Keratinocyte (primary cell): ENCODE measurements around the gene COL9A3. TPM values are rescaled to one million over a fixed set of nuclear protein-coding genes. Genes with fewer than 3 reads are reported as not detected.

Experiments used
- DNase-seq: peaks from one replicate; pipeline ENCODE4 v3.0.0-alpha.2; 2011; ENCODE audit warnings: low read depth, missing footprints, low spot score
- FAIRE-seq: peaks from 2 replicates; lab custom pipeline; 2011; peaks lifted over from hg19 to GRCh38; lab: Jason Lieb, UNC
- H2AFZ ChIP-seq: 2 replicates; pipeline ENCODE4 v1.6.0; 2012; ENCODE audit warnings: low read length, control low read depth, inconsistent platforms; ENCODE audit not compliant: control insufficient read depth
- H3K27ac ChIP-seq: 2 replicates; pipeline ENCODE4 v1.5.1; 2011; ENCODE audit warnings: low read length; ENCODE audit not compliant: control insufficient read depth, insufficient read depth
- H3K27me3 ChIP-seq: 3 replicates; pipeline ENCODE4 v1.6.0; 2011; ENCODE audit warnings: low read length; ENCODE audit not compliant: control insufficient read depth, insufficient read depth; ENCODE audit errors: extremely low read depth
- H3K36me3 ChIP-seq, 2 experiments: 2 replicates in 1 of 2; 3 replicates in 1 of 2; pipeline ENCODE4 v1.5.1; 2011; ENCODE audit warnings: low read length in 2 of 2, mild to moderate bottlenecking in 1 of 2; ENCODE audit not compliant: control insufficient read depth in 2 of 2, insufficient read depth in 2 of 2; ENCODE audit errors: extremely low read depth in 1 of 2
- H3K4me1 ChIP-seq: 3 replicates; pipeline ENCODE4 v1.5.1; 2011; ENCODE audit warnings: low read length; ENCODE audit not compliant: control insufficient read depth, insufficient read depth; ENCODE audit errors: extremely low read depth
- H3K4me2 ChIP-seq: 3 replicates; pipeline ENCODE4 v1.6.0; 2011; ENCODE audit warnings: low read depth, low read length; ENCODE audit not compliant: control insufficient read depth, insufficient read depth; ENCODE audit errors: extremely low read depth
- H3K4me3 ChIP-seq, 3 experiments: fragments of 200-600 bp in 1 of 3; sonication (generic) in 1 of 3; 2 replicates in 2 of 3; 3 replicates in 1 of 3; pipeline ENCODE4 v1.5.1; 2011 to 2016; ENCODE audit warnings: low read length in 3 of 3, mild to moderate bottlenecking in 3 of 3, control low read depth in 2 of 3, inconsistent platforms in 1 of 3, low read depth in 1 of 3, mixed read lengths in 1 of 3, mixed run types in 1 of 3, moderate library complexity in 1 of 3; ENCODE audit not compliant: control insufficient read depth in 2 of 3, insufficient read depth in 2 of 3; ENCODE audit errors: extremely low read depth in 1 of 3
- H3K79me2 ChIP-seq: 2 replicates; pipeline ENCODE4 v1.6.0; 2012; ENCODE audit warnings: low read length; ENCODE audit not compliant: control insufficient read depth, insufficient read depth
- H3K9ac ChIP-seq: 3 replicates; pipeline ENCODE4 v1.6.0; 2011; ENCODE audit warnings: low read length; ENCODE audit not compliant: control insufficient read depth, insufficient read depth; ENCODE audit errors: extremely low read depth
- H3K9me1 ChIP-seq: 3 replicates; pipeline ENCODE4 v1.6.0; 2011; ENCODE audit warnings: low read length; ENCODE audit not compliant: control insufficient read depth, insufficient read depth; ENCODE audit errors: extremely low read depth
- H3K9me3 ChIP-seq: 2 replicates; pipeline ENCODE4 v1.5.1; 2012; ENCODE audit warnings: low read depth, low read length; ENCODE audit not compliant: control insufficient read depth
- H4K20me1 ChIP-seq: 3 replicates; pipeline ENCODE4 v1.6.0; 2011; ENCODE audit warnings: low read length; ENCODE audit not compliant: control insufficient read depth, insufficient read depth; ENCODE audit errors: extremely low read depth
- EZH2 ChIP-seq: IDR thresholded peaks from one replicate; pipeline ENCODE4 v1.6.1; 2012; ENCODE audit warnings: inconsistent platforms, mild to moderate bottlenecking, low read length, moderate library complexity
- dilution Hi-C: fragments of 300-500 bp; cut with MboI; formaldehyde crosslinking; loops from one replicate; pipeline ENCODE4 v1.7.0; 2020; ENCODE audit warnings: low sequenced_read_pairs; ENCODE audit not compliant: extremely low pct_ligation_motif_present
- polyA plus RNA-seq, 5 experiments: library from polyadenylated mRNA; depleted of rRNA in 3 of 5; stranded (reverse) in 3 of 5; stranded (forward) in 1 of 5; unstranded in 1 of 5; fragments of >200 nt; gene quantifications; 1 replicate in 1 of 5; 2 replicates in 3 of 5; 3 replicates in 1 of 5; pipeline versions ENCODE4 v1.2.1 to v1.2.3, GENCODE V29; 2011 to 2012; ENCODE audit warnings: missing spikeins in 2 of 5, low read depth in 1 of 5, low replicate concordance in 1 of 5
- TF ChIP-seq, protein P1 (sequence below), 3 experiments: IDR thresholded peaks in 1 of 3; conservative IDR thresholded peaks in 1 of 3; optimal IDR thresholded peaks in 1 of 3; 2 replicates in 2 of 3; 3 replicates in 1 of 3; pipeline versions ENCODE3 to v1.5.1; 2011; ENCODE audit warnings: low read length in 3 of 3, mild to moderate bottlenecking in 3 of 3, moderate library complexity in 2 of 3, control low read depth in 1 of 3, inconsistent platforms in 1 of 3; ENCODE audit not compliant: insufficient read depth in 2 of 3; ENCODE audit errors: extremely low read depth in 1 of 3

COL9A3 gene
- polyA plus RNA-seq, 1 donor (not counting 4 experiments of a cell fraction or from before 2014, with no cell fraction given), result 4.8 TPM

- dilution Hi-C loops, result no loop called here
- peak overlapping the region in 2 of 3 experiments; percentile 64 to 68 for H3K4me3 ChIP-seq
- peaks cover 28% of the 10 kb centered on the region for H3K4me1 ChIP-seq
- no peak for FAIRE-seq
- H3K4me2 ChIP-seq, result peak overlapping the region; percentile 90
- no peak overlapping the region for H2AFZ ChIP-seq
- H3K9me1 ChIP-seq, result no peaks in the 10 kb centered on the region
- DNase-seq, result no peak
- H3K27ac ChIP-seq, result peak overlapping the region; percentile 53
- peaks cover 8% of the 10 kb centered on the region for H4K20me1 ChIP-seq
- no peaks in the 10 kb centered on the region for H3K9me3 ChIP-seq
- TF ChIP-seq EZH2, result no peak
- TF ChIP-seq, protein P1, sequence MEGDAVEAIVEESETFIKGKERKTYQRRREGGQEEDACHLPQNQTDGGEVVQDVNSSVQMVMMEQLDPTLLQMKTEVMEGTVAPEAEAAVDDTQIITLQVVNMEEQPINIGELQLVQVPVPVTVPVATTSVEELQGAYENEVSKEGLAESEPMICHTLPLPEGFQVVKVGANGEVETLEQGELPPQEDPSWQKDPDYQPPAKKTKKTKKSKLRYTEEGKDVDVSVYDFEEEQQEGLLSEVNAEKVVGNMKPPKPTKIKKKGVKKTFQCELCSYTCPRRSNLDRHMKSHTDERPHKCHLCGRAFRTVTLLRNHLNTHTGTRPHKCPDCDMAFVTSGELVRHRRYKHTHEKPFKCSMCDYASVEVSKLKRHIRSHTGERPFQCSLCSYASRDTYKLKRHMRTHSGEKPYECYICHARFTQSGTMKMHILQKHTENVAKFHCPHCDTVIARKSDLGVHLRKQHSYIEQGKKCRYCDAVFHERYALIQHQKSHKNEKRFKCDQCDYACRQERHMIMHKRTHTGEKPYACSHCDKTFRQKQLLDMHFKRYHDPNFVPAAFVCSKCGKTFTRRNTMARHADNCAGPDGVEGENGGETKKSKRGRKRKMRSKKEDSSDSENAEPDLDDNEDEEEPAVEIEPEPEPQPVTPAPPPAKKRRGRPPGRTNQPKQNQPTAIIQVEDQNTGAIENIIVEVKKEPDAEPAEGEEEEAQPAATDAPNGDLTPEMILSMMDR (optimal IDR thresholded peaks at IDR 0.05 in 1 of 3, IDR thresholded peaks at IDR 0.05 in 1 of 3, conservative IDR thresholded peaks at IDR 0.05 in 1 of 3; ENCODE audit: extremely low read depth in 1 of 3, insufficient read depth in 2 of 3, low read length in 3 of 3), result no peak
- no peaks in the 10 kb centered on the region for H3K27me3 ChIP-seq
- H3K36me3 ChIP-seq, result peaks cover 1 to 16% of the 10 kb centered on the region in 2 experiments
- peak overlapping the region; percentile 73 for H3K9ac ChIP-seq
- peaks cover 29% of the 10 kb centered on the region for H3K79me2 ChIP-seq
These were observed 42.9 kb downstream of the COL9A3 start for GRCh38 chr20:62859721-62860120.

DNA sequence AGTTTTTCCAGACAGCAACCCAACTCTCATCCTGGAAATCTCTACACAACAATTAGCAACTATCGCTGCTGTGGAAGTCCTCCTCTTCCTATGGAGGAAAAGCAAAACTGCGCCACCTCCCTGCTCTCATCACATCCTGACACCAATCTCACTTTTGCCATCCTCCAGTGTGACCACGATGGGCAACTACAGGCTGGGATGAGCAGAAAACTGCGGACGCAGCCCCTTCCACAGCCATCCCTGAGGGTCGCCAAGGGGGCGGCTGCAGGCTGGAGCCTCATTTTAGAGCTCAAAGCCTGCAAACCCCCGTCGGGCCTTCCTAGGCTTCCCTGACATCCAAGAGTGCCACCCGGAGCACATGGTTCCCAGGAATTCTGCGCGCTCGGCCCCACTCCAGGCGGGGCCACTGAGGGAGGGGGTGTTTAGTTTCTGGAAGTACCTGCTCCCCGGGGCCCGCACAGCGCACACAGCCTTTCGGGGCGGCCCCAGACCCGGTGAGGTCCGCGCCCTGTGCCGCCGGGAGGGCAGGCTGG lies 43.6 kb downstream of the COL9A3 start:
- DNase-seq, result no peak
- peaks cover 28% of the 10 kb centered on the region for H3K4me1 ChIP-seq
- H3K9ac ChIP-seq, result peak overlapping the region; percentile 73
- H3K27me3 ChIP-seq, result no peaks in the 10 kb centered on the region
- H3K9me1 ChIP-seq, result no peaks in the 10 kb centered on the region
- dilution Hi-C loops, result no loop called here
- peak; percentile 69 for FAIRE-seq
- H3K27ac ChIP-seq, result peak overlapping the region; percentile 53
- peaks cover 0 to 11% of the 10 kb centered on the region in 2 experiments for H3K36me3 ChIP-seq
- H3K9me3 ChIP-seq, result no peaks in the 10 kb centered on the region
- peaks cover 8% of the 10 kb centered on the region for H4K20me1 ChIP-seq
- peak overlapping the region; percentile 50 to 68 (median 64) for H3K4me3 ChIP-seq
- H3K4me2 ChIP-seq, result peak overlapping the region; percentile 90
- no peak for TF ChIP-seq EZH2
- TF ChIP-seq, protein P1 (optimal IDR thresholded peaks at IDR 0.05 in 1 of 3, IDR thresholded peaks at IDR 0.05 in 1 of 3, conservative IDR thresholded peaks at IDR 0.05 in 1 of 3; ENCODE audit: extremely low read depth in 1 of 3, insufficient read depth in 2 of 3, low read length in 3 of 3), result peak in 1 of 3 experiments; percentile 64
- H2AFZ ChIP-seq, result no peak overlapping the region
- H3K79me2 ChIP-seq, result peaks cover 29% of the 10 kb centered on the region
